ENCODE measurements around the gene FAM50B.
A peak's percentile ranks its signal among the peaks of the same experiment; 100 is the strongest.

The FAM50B gene

GRCh38 chr6:3831761-3832530 is 17.2 kb upstream of the FAM50B start:
- Mint-ChIP-seq H3K9me3 (no peaks in the 10 kb centered on the region), H3K27ac (no peak overlapping the region), H3K27me3 (peaks cover 16% of the 10 kb centered on the region), H3K4me3 (no peak overlapping the region), H3K4me1 (no peaks in the 10 kb centered on the region), H3K36me3 (no peaks in the 10 kb centered on the region)
- CTCF ChIA-PET: no interaction called here
- no peak for DNase-seq

- Mint-ChIP-seq H3K27me3 (peaks cover 17% of the 10 kb centered on the region), H3K9me3 (no peaks in the 10 kb centered on the region), H3K4me3 (no peak overlapping the region), H3K36me3 (no peaks in the 10 kb centered on the region), H3K27ac (no peak overlapping the region), H3K4me1 (no peaks in the 10 kb centered on the region)
- CTCF ChIA-PET: interaction anchor here (1.2 to 1.4 kb wide), 2 partner anchors 14 to 143 kb away, joined by 3 to 4 read pairs; partner anchors contain the start of gene FAM50B
- DNase-seq: no peak
These were observed 14.0 kb upstream of the FAM50B start for GRCh38 chr6:3835055-3835731.

DNA sequence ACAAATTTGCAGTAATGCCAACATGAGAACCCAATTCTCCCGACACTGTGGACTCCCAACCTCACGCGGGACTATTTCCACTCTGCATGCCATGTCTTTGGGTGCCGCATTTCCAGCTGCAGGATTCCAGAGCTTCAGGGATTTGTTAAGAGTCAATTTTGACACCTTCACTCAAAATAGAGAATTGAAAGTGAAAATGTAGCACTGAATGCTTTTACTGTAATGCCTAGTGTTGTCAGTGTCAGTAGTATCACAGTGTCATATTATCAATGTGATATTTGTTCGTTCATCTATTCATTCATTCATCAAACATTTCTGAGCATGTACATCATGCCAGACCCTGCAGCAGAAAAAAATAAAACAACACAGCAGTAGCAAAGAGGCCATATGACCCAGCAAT is 13.4 kb upstream of the FAM50B start:
- Mint-ChIP-seq H3K27ac (no peak overlapping the region), H3K4me1 (no peaks in the 10 kb centered on the region), H3K27me3 (peaks cover 21% of the 10 kb centered on the region), H3K9me3 (no peaks in the 10 kb centered on the region), H3K36me3 (no peaks in the 10 kb centered on the region), H3K4me3 (no peak overlapping the region)
- DNase-seq: no peak
- CTCF ChIA-PET: interaction anchor here (1.2 to 1.4 kb wide), 2 partner anchors 13 to 142 kb away, joined by 3 to 4 read pairs; partner anchors contain the start of gene FAM50B

- no peak for DNase-seq
- Mint-ChIP-seq H3K4me1 (no peaks in the 10 kb centered on the region), H3K4me3 (no peak overlapping the region), H3K36me3 (no peaks in the 10 kb centered on the region), H3K9me3 (no peaks in the 10 kb centered on the region), H3K27me3 (peaks cover 21% of the 10 kb centered on the region), H3K27ac (no peak overlapping the region)
- CTCF ChIA-PET: no interaction called here
These were observed 12.6 kb upstream of the FAM50B start for GRCh38 chr6:3836566-3836965.

DNA sequence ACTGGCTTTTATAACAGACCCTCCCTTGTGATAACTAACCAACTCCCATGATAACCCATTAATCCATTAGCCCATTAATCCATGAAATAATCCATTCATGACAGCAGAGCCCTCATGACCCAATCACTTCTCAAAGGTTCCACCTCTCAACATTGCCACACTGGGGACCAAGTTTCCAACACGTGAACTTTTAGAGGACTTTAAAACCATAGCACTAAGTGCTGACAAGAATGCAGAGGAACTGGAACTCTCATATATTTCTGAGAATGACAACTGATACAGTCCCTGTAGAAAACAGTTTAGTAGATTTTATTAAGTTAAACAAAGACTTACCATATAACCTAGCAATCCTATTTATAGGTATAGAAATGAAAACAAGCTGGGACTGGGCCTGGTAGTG is 11.4 kb upstream of the FAM50B start:
- no peaks in the 10 kb centered on the region for H3K4me1 Mint-ChIP-seq
- H3K9me3 Mint-ChIP-seq: no peaks in the 10 kb centered on the region
- H3K36me3 Mint-ChIP-seq: no peaks in the 10 kb centered on the region
- H3K4me3 Mint-ChIP-seq: no peak overlapping the region
- CTCF ChIA-PET: no interaction called here
- DNase-seq: no peak
- peaks cover 17% of the 10 kb centered on the region for H3K27me3 Mint-ChIP-seq
- peak overlapping the region; percentile 37 for H3K27ac Mint-ChIP-seq

DNA sequence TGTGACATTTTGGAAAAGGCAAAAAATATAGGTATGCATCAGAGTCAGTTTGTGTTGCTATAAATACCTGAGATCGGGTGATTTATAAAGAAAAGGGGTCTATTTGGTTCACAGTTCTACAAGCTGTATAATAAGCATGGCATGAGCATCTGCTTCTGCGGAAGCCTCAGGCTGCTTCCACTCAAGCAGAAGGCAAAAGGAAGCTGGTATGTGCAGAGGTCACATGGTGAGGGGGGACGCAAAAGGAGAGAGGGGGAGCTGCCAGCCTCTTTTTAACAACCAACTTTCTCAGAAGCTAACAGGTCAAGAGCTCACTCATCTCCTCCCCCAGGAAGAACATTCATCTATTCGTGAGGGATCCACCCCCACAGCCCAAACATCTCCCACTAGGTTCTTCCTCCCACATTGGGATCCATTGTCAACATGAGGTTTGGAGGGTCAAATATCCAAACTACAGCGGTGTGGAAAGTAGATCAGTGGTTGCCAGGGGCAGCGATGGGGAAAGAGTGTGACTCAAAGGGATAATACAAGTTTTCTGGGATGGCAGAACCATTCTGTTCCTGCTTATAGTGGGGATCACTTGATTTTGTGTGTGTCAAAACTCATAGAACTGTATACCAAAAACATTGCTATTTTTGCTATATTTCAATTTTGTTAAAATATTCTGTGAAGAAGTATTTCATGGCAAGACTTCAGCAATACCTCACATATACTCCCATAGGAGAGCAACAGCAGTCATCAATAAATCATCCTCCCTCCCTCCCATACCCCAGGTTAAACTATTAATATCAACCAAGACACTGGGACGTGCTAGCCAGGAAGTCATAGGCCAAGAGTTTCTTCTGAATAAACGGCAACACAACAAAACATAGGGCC is 9.9 kb upstream of the FAM50B start:
- no peak for DNase-seq
- Mint-ChIP-seq H3K4me1 (no peaks in the 10 kb centered on the region), H3K9me3 (no peaks in the 10 kb centered on the region), H3K4me3 (no peak overlapping the region), H3K36me3 (no peaks in the 10 kb centered on the region), H3K27ac (no peak overlapping the region), H3K27me3 (peaks cover 21% of the 10 kb centered on the region)
- CTCF ChIA-PET: no interaction called here

GRCh38 chr6:3841066-3841454 is 8.1 kb upstream of the FAM50B start:
- no peak for DNase-seq
- no peaks in the 10 kb centered on the region for H3K36me3 Mint-ChIP-seq
- no peaks in the 10 kb centered on the region for H3K4me1 Mint-ChIP-seq
- H3K4me3 Mint-ChIP-seq: no peak overlapping the region
- peaks cover 14% of the 10 kb centered on the region for H3K27me3 Mint-ChIP-seq
- CTCF ChIA-PET: interaction anchor here (1.2 kb wide), 1 partner anchor 8 kb away, joined by 4 read pairs; the partner anchor contains the start of gene FAM50B
- H3K9me3 Mint-ChIP-seq: no peaks in the 10 kb centered on the region
- no peak overlapping the region for H3K27ac Mint-ChIP-seq

DNA sequence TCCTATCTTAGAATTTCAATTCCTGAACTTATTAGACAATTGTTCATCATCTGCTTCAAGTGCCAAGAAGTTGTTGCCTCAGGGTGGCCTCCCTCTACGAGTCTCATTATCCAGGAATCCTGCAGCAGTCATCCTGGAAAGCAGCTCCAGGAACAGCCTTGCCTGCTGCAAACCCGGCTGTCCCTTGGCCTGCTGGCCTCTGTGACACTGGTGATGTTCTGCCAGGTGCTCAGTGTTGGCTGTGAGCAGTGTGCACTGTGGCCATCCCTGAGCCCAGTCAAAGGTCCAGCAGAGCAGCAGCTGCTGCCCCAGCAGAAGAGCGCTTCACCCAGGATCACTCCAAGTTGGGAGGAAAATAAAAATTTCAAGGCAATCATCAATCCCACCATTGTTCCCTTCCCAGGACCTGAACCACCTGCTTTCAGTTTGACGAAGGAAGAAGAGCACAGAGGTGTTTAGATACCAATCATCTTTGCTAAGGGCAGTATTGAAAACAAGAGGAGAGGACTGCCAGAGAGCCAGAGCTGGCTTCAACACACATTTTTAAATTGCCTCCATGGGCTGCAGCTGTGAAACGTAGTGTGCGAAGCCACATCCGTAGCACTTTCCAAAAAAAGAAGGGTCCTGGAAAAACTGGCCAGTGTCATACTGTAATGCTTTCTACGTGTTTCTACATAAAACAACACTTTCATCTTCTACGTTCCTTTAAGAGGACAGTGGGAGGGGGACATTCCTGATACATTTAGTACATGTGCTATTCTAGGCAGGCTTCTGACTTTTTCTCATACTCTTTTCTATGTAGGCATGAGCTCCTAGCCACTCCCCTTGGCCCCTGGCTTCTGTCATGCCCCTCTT is 7.2 kb upstream of the FAM50B start:
- H3K27ac Mint-ChIP-seq: no peak overlapping the region
- CTCF ChIA-PET: interaction anchor here (2.5 kb wide), 1 partner anchor 91 kb away, joined by 7 read pairs; no protein-coding TSS in a partner anchor

DNA sequence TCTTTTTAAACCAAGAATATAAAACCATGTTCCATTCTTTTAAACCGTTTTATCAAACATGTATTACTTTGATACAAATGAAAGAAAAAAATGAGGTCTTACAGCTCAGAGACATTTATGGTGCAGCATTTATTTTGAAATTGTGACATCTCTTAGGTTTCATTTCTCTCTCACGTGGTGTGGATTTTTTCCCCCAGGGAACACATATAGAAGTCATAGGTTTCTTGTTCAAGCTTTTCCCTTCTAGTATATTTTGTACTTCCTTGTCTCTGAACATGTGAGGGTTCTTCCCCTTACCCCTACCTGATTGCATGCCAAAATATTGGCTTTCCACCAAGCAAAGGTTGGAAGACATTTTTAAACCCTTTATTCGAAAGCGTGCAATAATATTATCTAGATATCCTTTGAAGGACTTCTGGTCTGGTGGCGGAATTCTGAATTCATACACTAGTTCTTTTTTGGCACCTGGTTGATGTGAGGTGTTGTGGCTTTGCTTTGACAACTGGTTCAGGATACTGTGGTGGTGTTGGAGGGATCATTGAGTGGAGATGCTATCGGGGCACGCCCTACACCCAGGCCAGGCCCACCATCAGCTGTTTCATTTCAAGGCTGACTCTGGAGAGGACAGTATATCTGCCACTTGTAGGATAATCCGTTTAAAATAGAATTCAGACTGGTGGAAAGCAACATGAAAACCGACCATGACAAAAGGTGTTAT is 5.6 kb upstream of the FAM50B start:
- Mint-ChIP-seq H3K27me3 (peaks cover 11% of the 10 kb centered on the region), H3K27ac (no peak overlapping the region), H3K4me1 (peaks cover 16% of the 10 kb centered on the region), H3K36me3 (no peaks in the 10 kb centered on the region), H3K4me3 (no peak overlapping the region), H3K9me3 (no peaks in the 10 kb centered on the region)
- CTCF ChIA-PET: interaction anchor here (2.5 kb wide), 1 partner anchor 89 kb away, joined by 7 read pairs; no protein-coding TSS in a partner anchor
- DNase-seq: no peak

More for the DNA sequence above, 7.2 kb upstream of the FAM50B start:
- Mint-ChIP-seq H3K27me3 (peaks cover 14% of the 10 kb centered on the region), H3K36me3 (no peaks in the 10 kb centered on the region), H3K4me3 (no peak overlapping the region), H3K4me1 (no peaks in the 10 kb centered on the region), H3K9me3 (no peaks in the 10 kb centered on the region)
- no peak for DNase-seq

GRCh38 chr6:3844097-3844463 is 5.1 kb upstream of the FAM50B start:
- Mint-ChIP-seq H3K9me3 (no peaks in the 10 kb centered on the region), H3K36me3 (no peaks in the 10 kb centered on the region), H3K27ac (no peak overlapping the region), H3K4me1 (peaks cover 19% of the 10 kb centered on the region), H3K4me3 (no peak overlapping the region), H3K27me3 (peaks cover 11% of the 10 kb centered on the region)
- CTCF ChIA-PET: interaction anchor here (2.5 kb wide), 1 partner anchor 89 kb away, joined by 7 read pairs; no protein-coding TSS in a partner anchor
- DNase-seq: no peak

DNA sequence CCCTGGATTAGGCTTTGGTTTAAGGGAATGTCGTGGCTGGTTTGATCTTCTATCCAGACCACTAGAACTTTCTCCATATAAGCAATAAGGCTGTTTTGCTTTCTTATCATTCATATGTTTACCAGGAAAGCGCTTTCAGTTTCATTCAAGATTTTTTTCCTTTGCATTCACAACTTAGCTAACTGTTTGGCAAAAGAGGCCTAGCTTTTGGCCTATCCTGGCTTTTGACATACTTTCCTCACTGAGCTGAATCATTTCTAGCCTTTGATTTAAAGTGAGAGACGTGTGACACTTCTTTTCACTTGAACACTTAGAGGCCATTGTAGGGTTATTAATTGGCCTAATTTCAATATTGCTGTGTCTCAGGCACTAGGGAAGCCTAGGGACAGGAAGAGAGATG is 1.7 kb upstream of the FAM50B start:
- peaks cover 3% of the 10 kb centered on the region for H3K27me3 Mint-ChIP-seq
- peaks cover 11% of the 10 kb centered on the region for H3K36me3 Mint-ChIP-seq
- no peak overlapping the region for H3K4me3 Mint-ChIP-seq
- CTCF ChIA-PET: interaction anchor here (3.1 kb wide), 1 partner anchor 85 kb away, joined by 37 read pairs; no protein-coding TSS in a partner anchor
- H3K27ac Mint-ChIP-seq: peak overlapping the region; percentile 82
- no peaks in the 10 kb centered on the region for H3K9me3 Mint-ChIP-seq
- DNase-seq: no peak
- peaks cover 25% of the 10 kb centered on the region for H3K4me1 Mint-ChIP-seq

GRCh38 chr6:3848380-3848779 is 793 bp upstream of the FAM50B start:
- Mint-ChIP-seq H3K27me3 (peaks cover 3% of the 10 kb centered on the region), H3K27ac (peak overlapping the region; percentile 50), H3K4me3 (peak overlapping the region; percentile 66), H3K4me1 (peaks cover 25% of the 10 kb centered on the region), H3K9me3 (no peaks in the 10 kb centered on the region), H3K36me3 (peaks cover 11% of the 10 kb centered on the region)
- DNase-seq: no peak
- CTCF ChIA-PET: interaction anchor here (0.6 to 3.1 kb wide), 29 partner anchors 8 to 362 kb away, joined by 3 to 37 read pairs (median 4); no protein-coding TSS in a partner anchor

Data from activated naive CD4-positive, alpha-beta T cell treated with anti-CD3 and anti-CD28 coated beads, Interleukin-2, amount 10 ng/mL, durations not matched to agents 7 days and 5 days (primary cell).